ENCODE results near the gene STPG1. TPM values are rescaled to one million over a fixed set of nuclear protein-coding genes. Genes with fewer than 3 reads are reported as not detected.

STPG1 gene
- total RNA-seq, 1 experiment from 2014 or later = 9.2 TPM

- Histone ChIP-seq H3K4me1 (ENCODE audit: low read length) (no peaks in the 10 kb centered on the region), H3K9me3 (ENCODE audit: low read length) (no peaks in the 10 kb centered on the region), H4K20me1 (ENCODE audit: insufficient read depth, low read depth, low read length) (no peaks in the 10 kb centered on the region; the same call in 1 of the 2 replicates), H3K4me3 (ENCODE audit: low read length) (no peak overlapping the region), H3K9ac (ENCODE audit: low read length) (no peak overlapping the region), H2AFZ (ENCODE audit: low read length) (no peak overlapping the region), H3K79me2 (ENCODE audit: low read length) (no peaks in the 10 kb centered on the region), H3K27ac (ENCODE audit: low read length) (no peak overlapping the region), H3K36me3 (ENCODE audit: insufficient read depth, low read length) (no peaks in the 10 kb centered on the region), H3K4me2 (ENCODE audit: low read depth, low read length, poor library complexity, severe bottlenecking) (no peak overlapping the region), H3K27me3 (ENCODE audit: low read length) (no peaks in the 10 kb centered on the region), H3K9me2 (replicated peaks; ENCODE audit: insufficient read depth, low read length) (no peaks in the 10 kb centered on the region)
- no peak for DNase-seq
Observed at GRCh38 chr1:24360681-24361080, 52.9 kb downstream of the STPG1 start.

GRCh38 chr1:24357038-24357437, 56.5 kb downstream of the STPG1 start:
- H3K36me3 ChIP-seq (ENCODE audit: insufficient read depth, low read length) = no peaks in the 10 kb centered on the region
- H3K4me3 ChIP-seq (ENCODE audit: low read length) = no peak overlapping the region
- no peak for DNase-seq
- no peaks in the 10 kb centered on the region for H3K4me1 ChIP-seq (ENCODE audit: low read length)
- no peaks in the 10 kb centered on the region for H3K9me3 ChIP-seq (ENCODE audit: low read length)
- H3K27me3 ChIP-seq (ENCODE audit: low read length) = no peaks in the 10 kb centered on the region
- no peaks in the 10 kb centered on the region for H3K79me2 ChIP-seq (ENCODE audit: low read length)
- H3K9me2 ChIP-seq (replicated peaks; ENCODE audit: insufficient read depth, low read length) = no peaks in the 10 kb centered on the region
- no peak overlapping the region for H3K4me2 ChIP-seq (ENCODE audit: low read depth, low read length, poor library complexity, severe bottlenecking)
- H4K20me1 ChIP-seq (ENCODE audit: insufficient read depth, low read depth, low read length) = no peaks in the 10 kb centered on the region
- no peak overlapping the region for H3K27ac ChIP-seq (ENCODE audit: low read length)
- H3K9ac ChIP-seq (ENCODE audit: low read length) = no peak overlapping the region
- H2AFZ ChIP-seq (ENCODE audit: low read length) = no peak overlapping the region

GRCh38 chr1:24355466-24355865, 58.1 kb downstream of the STPG1 start:
- DNase-seq = no peak
- H2AFZ ChIP-seq (ENCODE audit: low read length) = no peak overlapping the region
- no peak overlapping the region for H3K9ac ChIP-seq (ENCODE audit: low read length)
- no peaks in the 10 kb centered on the region for H4K20me1 ChIP-seq (ENCODE audit: insufficient read depth, low read depth, low read length)
- no peaks in the 10 kb centered on the region for H3K36me3 ChIP-seq (ENCODE audit: insufficient read depth, low read length)
- H3K4me3 ChIP-seq (ENCODE audit: low read length) = no peak overlapping the region
- H3K4me2 ChIP-seq (ENCODE audit: low read depth, low read length, poor library complexity, severe bottlenecking) = no peak overlapping the region
- H3K9me3 ChIP-seq (ENCODE audit: low read length) = no peaks in the 10 kb centered on the region
- H3K79me2 ChIP-seq (ENCODE audit: low read length) = no peaks in the 10 kb centered on the region
- H3K4me1 ChIP-seq (ENCODE audit: low read length) = no peaks in the 10 kb centered on the region
- no peaks in the 10 kb centered on the region for H3K27me3 ChIP-seq (ENCODE audit: low read length)
- H3K9me2 ChIP-seq (replicated peaks; ENCODE audit: insufficient read depth, low read length) = no peaks in the 10 kb centered on the region
- no peak overlapping the region for H3K27ac ChIP-seq (ENCODE audit: low read length)

- Histone ChIP-seq H3K27ac (ENCODE audit: low read length) (no peak overlapping the region), H3K4me2 (ENCODE audit: low read depth, low read length, poor library complexity, severe bottlenecking) (no peak overlapping the region), H3K36me3 (ENCODE audit: insufficient read depth, low read length) (no peaks in the 10 kb centered on the region), H3K4me1 (ENCODE audit: low read length) (no peaks in the 10 kb centered on the region), H3K79me2 (ENCODE audit: low read length) (no peaks in the 10 kb centered on the region), H3K9me2 (replicated peaks; ENCODE audit: insufficient read depth, low read length) (no peaks in the 10 kb centered on the region), H3K27me3 (ENCODE audit: low read length) (no peaks in the 10 kb centered on the region), H3K4me3 (ENCODE audit: low read length) (no peak overlapping the region), H4K20me1 (ENCODE audit: insufficient read depth, low read depth, low read length) (no peaks in the 10 kb centered on the region), H3K9ac (ENCODE audit: low read length) (no peak overlapping the region), H3K9me3 (ENCODE audit: low read length) (no peaks in the 10 kb centered on the region), H2AFZ (ENCODE audit: low read length) (no peak overlapping the region)
- DNase-seq = no peak
Observed at GRCh38 chr1:24353292-24353891, 60.2 kb downstream of the STPG1 start.

GRCh38 chr1:24351918-24352627, 61.5 kb downstream of the STPG1 start:
- no peak for DNase-seq
- Histone ChIP-seq H3K36me3 (ENCODE audit: insufficient read depth, low read length) (no peaks in the 10 kb centered on the region), H3K27ac (ENCODE audit: low read length) (no peak overlapping the region), H3K9me2 (replicated peaks; ENCODE audit: insufficient read depth, low read length) (no peaks in the 10 kb centered on the region), H3K4me3 (ENCODE audit: low read length) (no peak overlapping the region), H3K9me3 (ENCODE audit: low read length) (no peaks in the 10 kb centered on the region), H3K4me1 (ENCODE audit: low read length) (no peaks in the 10 kb centered on the region), H4K20me1 (ENCODE audit: insufficient read depth, low read depth, low read length) (no peaks in the 10 kb centered on the region), H2AFZ (ENCODE audit: low read length) (no peak overlapping the region), H3K4me2 (ENCODE audit: low read depth, low read length, poor library complexity, severe bottlenecking) (no peak overlapping the region), H3K9ac (ENCODE audit: low read length) (no peak overlapping the region), H3K27me3 (ENCODE audit: low read length) (no peaks in the 10 kb centered on the region), H3K79me2 (ENCODE audit: low read length) (no peaks in the 10 kb centered on the region)

- Histone ChIP-seq H3K36me3 (ENCODE audit: insufficient read depth, low read length) (no peaks in the 10 kb centered on the region), H3K4me1 (ENCODE audit: low read length) (no peaks in the 10 kb centered on the region), H3K9me2 (replicated peaks; ENCODE audit: insufficient read depth, low read length) (no peaks in the 10 kb centered on the region), H3K9me3 (ENCODE audit: low read length) (no peaks in the 10 kb centered on the region), H3K79me2 (ENCODE audit: low read length) (no peaks in the 10 kb centered on the region), H3K27ac (ENCODE audit: low read length) (no peak overlapping the region), H3K4me2 (ENCODE audit: low read depth, low read length, poor library complexity, severe bottlenecking) (no peak overlapping the region), H3K9ac (ENCODE audit: low read length) (no peak overlapping the region), H3K4me3 (ENCODE audit: low read length) (no peak overlapping the region), H4K20me1 (ENCODE audit: insufficient read depth, low read depth, low read length) (no peaks in the 10 kb centered on the region), H3K27me3 (ENCODE audit: low read length) (no peaks in the 10 kb centered on the region), H2AFZ (ENCODE audit: low read length) (no peak overlapping the region)
- DNase-seq = no peak
Observed at GRCh38 chr1:24351247-24351646, 62.3 kb downstream of the STPG1 start.

- Histone ChIP-seq H3K79me2 (ENCODE audit: low read length) (no peaks in the 10 kb centered on the region), H3K27me3 (ENCODE audit: low read length) (no peaks in the 10 kb centered on the region), H3K27ac (ENCODE audit: low read length) (no peak overlapping the region), H3K9me2 (replicated peaks; ENCODE audit: insufficient read depth, low read length) (no peaks in the 10 kb centered on the region), H2AFZ (ENCODE audit: low read length) (no peak overlapping the region), H3K9ac (ENCODE audit: low read length) (no peak overlapping the region), H3K36me3 (ENCODE audit: insufficient read depth, low read length) (no peaks in the 10 kb centered on the region), H3K9me3 (ENCODE audit: low read length) (no peaks in the 10 kb centered on the region), H3K4me3 (ENCODE audit: low read length) (no peak overlapping the region), H3K4me2 (ENCODE audit: low read depth, low read length, poor library complexity, severe bottlenecking) (no peak overlapping the region), H4K20me1 (ENCODE audit: insufficient read depth, low read depth, low read length) (no peaks in the 10 kb centered on the region), H3K4me1 (ENCODE audit: low read length) (no peaks in the 10 kb centered on the region)
- no peak for DNase-seq
Observed at GRCh38 chr1:24349891-24350290, 63.7 kb downstream of the STPG1 start.

GRCh38 chr1:24348196-24348595, 65.4 kb downstream of the STPG1 start:
- no peak overlapping the region for H2AFZ ChIP-seq (ENCODE audit: low read length)

More at GRCh38 chr1:24348196-24348595, 65.4 kb downstream of the STPG1 start:
- Histone ChIP-seq H3K4me3 (ENCODE audit: low read length) (no peak overlapping the region), H3K4me1 (ENCODE audit: low read length) (no peaks in the 10 kb centered on the region), H3K9me2 (replicated peaks; ENCODE audit: insufficient read depth, low read length) (no peaks in the 10 kb centered on the region), H3K9ac (ENCODE audit: low read length) (no peak overlapping the region), H4K20me1 (ENCODE audit: insufficient read depth, low read depth, low read length) (no peaks in the 10 kb centered on the region), H3K79me2 (ENCODE audit: low read length) (no peaks in the 10 kb centered on the region), H3K27me3 (ENCODE audit: low read length) (no peaks in the 10 kb centered on the region), H3K4me2 (ENCODE audit: low read depth, low read length, poor library complexity, severe bottlenecking) (no peak overlapping the region), H3K27ac (ENCODE audit: low read length) (no peak overlapping the region), H3K9me3 (ENCODE audit: low read length) (no peaks in the 10 kb centered on the region), H3K36me3 (ENCODE audit: insufficient read depth, low read length) (no peaks in the 10 kb centered on the region)
- no peak for DNase-seq

All from Karpas-422 (cell line).